Measurements from ENCODE around the gene PRKG1. TPM values are rescaled to one million over a fixed set of nuclear protein-coding genes. Genes with fewer than 3 reads are reported as not detected.

PRKG1 gene
- total RNA-seq, 4 donors from 2014 or later = 26.5 to 72.3 (median 58.1) TPM

GRCh38 chr10:51897560-51897959, 823.3 kb downstream of the PRKG1 start:
- Histone ChIP-seq H3K4me3 (replicated peaks in 1 of 3) (no peak overlapping the region), H3K27ac (no peak overlapping the region), H3K36me3 (no peaks in the 10 kb centered on the region), H3K4me1 (no peaks in the 10 kb centered on the region), H3K9me3 (no peaks in the 10 kb centered on the region), H3K27me3 (no peaks in the 10 kb centered on the region)
- WGBS, 2 donors = 87 to 97% methylated on average over 1 of the region's 1 CpG
- intact Hi-C loops (cut with DNase I) = no loop called here
- DNase-seq = no peak
- TF ChIP-seq POLR2A (IDR thresholded peaks at IDR 0.05) (no peak), CTCF (IDR thresholded peaks at IDR 0.05) (no peak)

- H3K4me3 ChIP-seq (replicated peaks in 1 of 3) = no peak overlapping the region
- H3K27me3 ChIP-seq = no peaks in the 10 kb centered on the region
- intact Hi-C loops (cut with DNase I) = no loop called here
- no peak for DNase-seq
- H3K36me3 ChIP-seq = no peaks in the 10 kb centered on the region
- TF ChIP-seq POLR2A (IDR thresholded peaks at IDR 0.05) (no peak), CTCF (IDR thresholded peaks at IDR 0.05) (no peak)
- WGBS, 2 donors = 93 to 98% methylated on average over 1 of the region's 1 CpG
- H3K9me3 ChIP-seq = no peaks in the 10 kb centered on the region
- H3K27ac ChIP-seq = no peak overlapping the region
- no peaks in the 10 kb centered on the region for H3K4me1 ChIP-seq
Measured at GRCh38 chr10:51900180-51900579, 825.9 kb downstream of the PRKG1 start.

GRCh38 chr10:51903675-51904074, 829.4 kb downstream of the PRKG1 start:
- H3K27ac ChIP-seq = no peak overlapping the region
- H3K4me3 ChIP-seq (replicated peaks in 1 of 3) = no peak overlapping the region
- no peaks in the 10 kb centered on the region for H3K9me3 ChIP-seq
- no peaks in the 10 kb centered on the region for H3K27me3 ChIP-seq
- intact Hi-C loops (cut with DNase I) = no loop called here
- TF ChIP-seq POLR2A (IDR thresholded peaks at IDR 0.05) (no peak), CTCF (IDR thresholded peaks at IDR 0.05) (no peak)
- no peak for DNase-seq
- no peaks in the 10 kb centered on the region for H3K36me3 ChIP-seq
- peaks cover 7 to 23% of the 10 kb centered on the region in 2 donors for H3K4me1 ChIP-seq
- 85 to 97% methylated on average over 1 of the region's 1 CpG for WGBS, 2 donors

- no peak for DNase-seq
- TF ChIP-seq POLR2A (IDR thresholded peaks at IDR 0.05) (no peak), CTCF (IDR thresholded peaks at IDR 0.05) (no peak)
- H3K4me3 ChIP-seq (replicated peaks in 1 of 3) = no peak overlapping the region
- H3K27ac ChIP-seq = no peak overlapping the region
- no peaks in the 10 kb centered on the region for H3K36me3 ChIP-seq
- H3K27me3 ChIP-seq = no peaks in the 10 kb centered on the region
- intact Hi-C loops (cut with DNase I) = no loop called here
- H3K9me3 ChIP-seq = no peaks in the 10 kb centered on the region
- H3K4me1 ChIP-seq = peaks cover 7 to 23% of the 10 kb centered on the region in 2 donors
Measured at GRCh38 chr10:51905032-51905431, 830.7 kb downstream of the PRKG1 start.

GRCh38 chr10:51907361-51907760, 833.1 kb downstream of the PRKG1 start:
- peak; percentile 27 to 30 for DNase-seq
- intact Hi-C loops (cut with DNase I) = no loop called here

More at GRCh38 chr10:51907361-51907760, 833.1 kb downstream of the PRKG1 start:
- peaks cover 7 to 23% of the 10 kb centered on the region in 2 donors for H3K4me1 ChIP-seq
- H3K4me3 ChIP-seq (replicated peaks in 1 of 3) = no peak overlapping the region
- H3K27me3 ChIP-seq = no peaks in the 10 kb centered on the region
- H3K36me3 ChIP-seq = no peaks in the 10 kb centered on the region
- TF ChIP-seq CTCF (IDR thresholded peaks at IDR 0.05) (no peak), POLR2A (IDR thresholded peaks at IDR 0.05) (no peak)
- peak overlapping the region; percentile 18 to 64 (median 27) for H3K27ac ChIP-seq
- H3K9me3 ChIP-seq = no peaks in the 10 kb centered on the region
- WGBS, 2 donors = 11 to 35% methylated on average over 2 of the region's 2 CpGs
